ENCODE measurements around the gene CD3E.
"Not testable (repeated sequence)": the region's sequence is repeated elsewhere in the genome, so short reads cannot be mapped to it uniquely, and the experiment has no call there.

CD3E gene

GRCh38 chr11:118291477-118292135, 12.9 kb upstream of the CD3E start:
- no peak for DNase-seq (ENCODE audit: low spot score)

DNA sequence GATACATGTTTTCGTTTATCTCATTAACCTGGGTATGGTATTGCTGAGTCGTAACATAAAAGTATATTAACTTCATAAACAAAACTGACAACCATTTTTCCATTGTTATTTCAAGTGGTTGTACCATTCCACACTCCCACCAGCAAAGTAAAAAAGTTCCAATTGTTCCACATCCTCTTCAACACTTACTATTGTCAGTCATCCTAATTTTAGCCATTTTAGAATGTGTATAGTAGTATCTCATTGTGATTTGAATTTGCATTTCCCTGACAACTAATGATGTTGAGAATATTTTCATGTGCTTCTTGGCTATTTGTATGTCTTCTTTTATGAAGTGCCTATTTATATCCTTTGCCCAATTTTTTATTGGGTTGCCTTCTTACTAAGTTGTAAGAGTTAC, 10.5 kb upstream of the CD3E start:
- DNase-seq (ENCODE audit: low spot score): no peak

- no peak for DNase-seq (ENCODE audit: low spot score)
These were observed 9.3 kb upstream of the CD3E start for GRCh38 chr11:118295199-118295598.

DNA sequence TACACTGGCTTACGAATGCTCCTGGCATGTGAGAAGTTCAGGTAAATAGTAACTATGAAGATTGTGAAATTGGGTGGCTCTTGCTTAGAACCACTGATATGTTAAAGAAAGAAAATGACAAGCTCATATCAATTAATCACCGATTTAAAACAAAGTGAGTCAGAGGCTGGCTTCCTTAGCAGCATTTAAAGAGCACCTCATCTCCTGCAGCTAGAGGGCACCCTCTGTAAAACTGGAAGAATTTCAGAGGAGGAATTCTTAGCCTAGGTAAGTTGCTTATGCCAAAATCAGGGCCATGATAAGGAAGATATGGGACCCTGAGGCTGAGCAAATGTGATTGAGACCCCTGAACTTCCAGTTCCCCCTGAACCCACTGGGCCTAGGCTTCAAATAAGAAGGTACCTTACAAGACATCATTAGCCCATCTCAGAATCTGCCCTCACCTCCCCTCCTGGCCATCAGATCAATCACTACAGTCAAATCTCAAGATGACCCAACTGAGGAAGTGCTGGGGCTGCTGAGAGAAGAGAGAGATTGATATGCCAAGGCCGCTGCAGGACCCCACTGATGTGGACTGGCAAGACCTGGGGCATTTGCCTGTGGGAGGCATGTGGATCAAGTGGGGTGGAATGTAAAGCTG, 8.6 kb upstream of the CD3E start:
- no peak for DNase-seq (ENCODE audit: low spot score)

DNA sequence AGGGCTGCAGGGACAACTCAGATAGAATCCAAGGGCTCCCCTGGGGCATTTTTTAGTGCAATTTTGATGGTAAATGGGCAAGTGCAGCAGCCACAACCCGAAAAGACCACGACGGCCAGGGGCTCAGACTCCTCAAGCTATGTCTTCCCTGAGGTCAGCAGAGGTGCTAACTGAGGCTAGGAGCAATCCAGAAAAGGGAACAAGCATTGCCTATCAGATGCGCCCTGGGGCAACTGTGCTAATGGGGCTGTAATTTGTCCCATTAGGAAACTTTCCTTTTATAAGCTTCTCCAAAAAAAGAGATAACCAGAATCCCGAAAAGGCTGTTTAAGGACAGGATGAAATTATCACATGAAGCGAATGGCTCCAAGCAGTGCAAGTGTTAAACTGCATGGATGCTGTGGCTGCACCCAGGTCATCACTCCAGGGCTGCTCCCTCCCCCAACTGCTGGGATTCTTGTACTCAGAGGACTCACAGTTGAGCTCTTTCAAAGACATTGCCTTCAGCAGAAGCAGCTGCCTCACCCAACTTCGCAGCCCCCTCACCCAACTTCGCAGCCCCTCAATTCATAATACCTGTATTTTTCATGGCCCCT, 2.8 kb upstream of the CD3E start:
- DNase-seq (ENCODE audit: low spot score): no peak

DNA sequence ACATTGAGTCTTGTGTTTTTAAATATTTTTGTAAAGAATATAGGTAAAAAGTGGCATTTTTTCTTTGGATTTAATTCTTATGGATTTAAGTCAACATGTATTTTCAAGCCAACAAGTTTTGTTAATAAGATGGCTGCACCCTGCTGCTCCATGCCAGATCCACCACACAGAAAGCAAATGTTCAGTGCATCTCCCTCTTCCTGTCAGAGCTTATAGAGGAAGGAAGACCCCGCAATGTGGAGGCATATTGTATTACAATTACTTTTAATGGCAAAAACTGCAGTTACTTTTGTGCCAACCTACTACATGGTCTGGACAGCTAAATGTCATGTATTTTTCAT, 333 bp upstream of the CD3E start:
- no peak for DNase-seq (ENCODE audit: low spot score)

DNA sequence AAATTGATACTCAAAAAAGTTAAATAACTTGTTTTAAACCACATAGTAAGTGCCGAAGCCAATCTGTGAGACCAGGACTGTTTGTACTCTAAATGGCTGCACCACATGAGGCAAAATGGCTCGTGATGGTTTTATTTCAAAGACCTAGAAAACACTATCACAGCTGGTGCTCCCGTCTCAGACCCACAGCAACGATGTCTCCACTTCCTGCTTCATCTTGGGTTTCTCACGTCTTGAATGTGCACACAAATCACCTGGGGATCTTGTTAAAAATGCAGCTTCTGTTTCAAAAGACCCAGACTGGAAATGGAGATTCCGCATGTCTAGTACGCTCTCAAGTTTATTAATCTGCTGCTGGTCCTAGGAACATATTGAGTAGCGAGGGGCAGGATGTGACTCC, 1.2 kb downstream of the CD3E start:
- no peak for DNase-seq (ENCODE audit: low spot score)

DNA sequence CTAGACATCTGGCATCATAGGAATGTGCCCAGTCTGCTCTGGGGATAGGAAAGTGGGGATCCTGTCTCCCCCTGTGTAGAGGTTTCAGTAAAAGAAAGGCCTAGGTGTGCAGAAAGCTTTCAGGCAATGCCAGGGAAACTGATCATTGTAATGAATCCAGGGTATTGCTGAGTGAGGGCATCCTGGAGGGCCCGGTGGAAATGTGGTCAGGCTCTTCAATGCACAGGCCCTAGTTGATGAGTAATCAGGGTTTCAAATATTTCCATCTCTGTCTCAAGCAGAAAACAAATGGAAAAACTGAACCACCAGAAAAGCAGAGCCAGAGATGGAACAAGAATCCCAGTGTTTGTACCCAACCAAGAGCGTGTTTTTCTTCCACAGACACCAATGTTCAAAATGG, 2.0 kb downstream of the CD3E start:
- DNase-seq (ENCODE audit: low spot score): no peak

DNA sequence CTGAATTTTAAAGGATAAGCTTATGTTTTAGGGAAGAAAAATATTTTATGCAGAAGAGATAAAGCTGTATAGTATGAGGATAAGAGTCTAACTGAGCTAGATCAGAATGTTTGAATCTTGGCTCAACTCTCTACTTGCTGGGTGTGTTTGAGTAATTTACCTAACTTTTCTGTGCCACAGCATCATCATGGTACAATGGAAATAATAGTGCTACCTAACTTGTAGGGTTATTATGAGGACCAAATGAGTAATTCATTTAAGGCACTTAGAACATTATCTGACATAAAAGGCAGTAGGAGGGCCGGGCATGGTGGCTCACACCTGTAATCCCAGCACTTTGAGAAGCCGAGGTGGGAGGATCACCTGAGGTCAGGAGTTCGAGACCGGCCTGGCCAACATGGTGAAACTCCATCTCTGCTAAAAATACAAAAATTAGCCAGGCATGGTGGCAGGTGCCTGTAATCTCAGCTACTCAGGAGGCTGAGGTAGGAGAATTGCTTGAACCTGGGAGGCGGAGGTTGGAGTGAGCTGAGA, 4.5 kb downstream of the CD3E start:
- not testable (repeated sequence) for DNase-seq (ENCODE audit: low spot score)

DNA sequence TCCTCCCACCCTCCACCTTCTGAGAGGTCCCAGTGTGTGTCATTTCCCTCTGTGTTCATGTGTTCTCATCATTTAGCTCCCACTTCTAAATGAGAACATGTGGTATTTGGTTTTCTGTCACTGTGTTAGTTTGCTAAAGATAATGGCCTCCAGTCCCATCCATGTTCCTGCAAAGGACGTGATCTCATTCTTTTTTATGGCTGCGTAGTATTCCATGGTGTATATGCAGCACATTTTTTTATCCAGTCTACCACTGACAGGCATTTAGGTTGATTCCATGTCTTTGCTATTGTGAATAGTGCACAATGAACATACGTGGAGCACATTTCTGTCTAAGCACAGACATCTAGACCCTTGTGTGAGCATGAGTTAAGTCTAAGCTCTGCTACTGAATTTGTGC, 5.7 kb downstream of the CD3E start:
- no peak for DNase-seq (ENCODE audit: low spot score)

DNA sequence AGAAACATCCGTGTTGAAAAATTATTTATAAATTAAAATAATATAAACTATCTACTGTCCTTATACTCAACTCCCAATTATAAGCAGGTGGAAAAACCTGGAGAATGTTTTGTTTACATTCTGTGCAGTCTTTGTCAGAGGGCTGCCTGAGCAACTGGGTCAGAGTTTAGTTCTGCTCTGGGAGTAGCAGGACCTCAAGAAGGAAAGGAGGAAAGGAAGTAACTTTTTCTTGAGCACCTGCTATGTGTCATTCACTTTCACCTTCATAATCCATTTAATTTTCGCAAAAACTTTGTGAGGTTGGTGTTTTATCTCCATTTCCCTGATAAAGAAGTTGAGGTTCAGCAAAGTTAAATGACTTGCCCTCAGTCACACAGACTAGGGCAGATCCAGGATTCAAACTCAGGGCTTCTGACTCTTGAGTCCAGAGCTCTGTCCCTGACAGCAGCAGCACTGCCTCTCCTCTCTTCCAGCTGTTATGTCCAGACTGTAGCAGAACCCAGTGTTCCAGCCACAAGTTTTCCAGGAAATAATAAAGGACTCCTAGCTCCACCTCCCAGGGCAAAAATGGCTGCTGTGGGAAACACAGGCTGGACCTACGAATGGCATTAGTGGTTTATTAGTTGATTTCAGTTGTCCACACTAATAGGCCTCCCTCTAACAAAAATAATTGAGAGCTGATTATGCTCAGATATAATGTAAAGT, 6.4 kb downstream of the CD3E start:
- no peak for DNase-seq (ENCODE audit: low spot score)

- no peak for DNase-seq (ENCODE audit: low spot score)
These were observed 7.0 kb downstream of the CD3E start for GRCh38 chr11:118311518-118311917.

DNA sequence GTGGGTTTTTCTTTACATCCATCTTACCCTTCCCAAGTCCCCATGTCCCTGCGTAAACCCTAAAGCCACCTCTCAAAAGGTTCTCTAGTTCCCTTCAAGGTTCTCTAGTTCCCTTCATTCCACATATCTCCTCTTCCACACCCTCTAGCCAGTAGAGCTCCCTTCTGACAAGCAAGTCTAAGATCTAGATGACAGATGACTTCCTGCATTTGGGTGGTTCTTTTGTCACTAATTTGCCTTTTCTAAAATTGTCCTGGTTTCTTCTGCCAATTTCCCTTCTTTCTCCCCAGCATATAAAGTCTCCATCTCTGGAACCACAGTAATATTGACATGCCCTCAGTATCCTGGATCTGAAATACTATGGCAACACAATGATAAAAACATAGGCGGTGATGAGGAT, 7.8 kb downstream of the CD3E start:
- DNase-seq (ENCODE audit: low spot score): no peak

DNA sequence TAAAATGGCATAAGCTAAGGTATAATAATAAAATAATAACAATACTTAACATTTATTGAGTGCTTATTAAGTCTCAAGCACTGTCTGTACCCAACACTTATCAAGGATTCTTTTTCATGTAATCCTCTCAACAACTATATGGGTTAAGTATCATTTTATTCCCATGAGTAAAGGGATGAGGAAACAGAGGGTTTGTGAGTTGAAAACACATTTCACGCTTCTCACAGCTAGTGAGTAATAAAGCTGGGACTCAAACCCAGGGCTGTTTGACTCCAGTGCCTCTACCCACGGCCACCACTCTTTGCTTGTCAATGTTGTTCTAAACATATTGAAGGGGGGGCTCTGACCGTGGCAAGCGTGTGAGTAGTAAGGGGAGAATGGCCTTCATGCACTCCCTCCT, 8.7 kb downstream of the CD3E start:
- no peak for DNase-seq (ENCODE audit: low spot score)

DNA sequence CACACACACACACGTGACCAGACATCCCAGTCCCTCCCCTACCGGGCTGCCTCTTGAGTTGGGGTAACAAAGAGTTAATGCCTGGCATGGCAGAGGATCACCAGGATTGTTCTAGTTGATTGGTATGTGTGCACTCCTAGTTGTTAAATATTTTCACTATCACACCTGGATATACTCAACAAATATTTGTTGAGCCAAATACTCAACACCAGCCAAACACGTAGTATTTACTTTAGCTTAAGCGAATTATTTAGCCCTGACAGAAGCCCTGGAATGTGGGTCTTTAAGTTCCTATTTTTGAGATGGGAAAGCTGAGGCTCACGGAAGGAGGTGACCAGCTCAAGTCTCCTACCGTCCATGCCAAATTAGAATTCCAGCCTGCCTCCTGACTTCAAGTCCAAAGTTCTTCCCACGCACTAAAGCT, 10.5 kb downstream of the CD3E start:
- no peak for DNase-seq (ENCODE audit: low spot score)

DNA sequence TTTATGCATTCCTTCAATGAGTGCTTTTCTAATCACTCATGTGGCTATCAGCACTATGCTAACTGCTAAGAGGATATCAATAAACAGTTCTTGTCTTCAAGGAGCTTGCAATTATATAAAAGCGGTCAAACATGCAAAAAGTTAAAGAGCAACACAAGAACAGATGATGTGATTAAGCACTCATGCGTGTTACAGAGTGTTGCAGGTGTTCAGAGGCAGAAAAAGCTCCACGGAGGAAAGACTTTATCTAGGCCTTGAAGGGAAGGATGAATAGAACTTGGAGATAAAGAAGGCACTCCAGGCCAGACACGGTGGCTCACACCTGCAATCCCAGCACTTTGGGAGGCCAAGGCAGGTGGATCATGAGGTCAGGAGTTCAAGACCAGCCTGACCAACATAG, 13.6 kb downstream of the CD3E start:
- no peak for DNase-seq (ENCODE audit: low spot score)

- no peak for DNase-seq (ENCODE audit: low spot score)
These were observed 14.2 kb downstream of the CD3E start for GRCh38 chr11:118318581-118319336.

DNA sequence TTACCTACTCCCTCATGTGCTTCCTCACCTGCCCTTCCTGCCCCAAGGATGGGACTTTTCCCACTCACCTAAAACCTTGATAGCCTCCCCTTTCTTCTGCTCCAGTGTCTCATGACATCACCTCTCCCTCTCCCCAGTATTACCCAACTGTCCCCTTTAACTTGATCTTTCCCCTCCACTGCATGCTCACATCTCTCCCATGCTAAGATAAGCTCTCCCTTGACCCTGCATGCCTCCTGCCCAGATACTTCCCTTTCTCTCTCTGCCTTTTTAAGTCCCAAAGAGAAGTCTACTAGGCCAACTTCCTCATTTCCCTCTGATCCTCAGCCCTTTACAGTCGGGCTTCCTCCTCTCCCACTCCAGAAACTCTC, 14.8 kb downstream of the CD3E start:
- DNase-seq (ENCODE audit: low spot score): no peak

GRCh38 chr11:118320515-118320914, 16.0 kb downstream of the CD3E start:
- no peak for DNase-seq (ENCODE audit: low spot score)

- DNase-seq (ENCODE audit: low spot score): no peak
These were observed 17.0 kb downstream of the CD3E start for GRCh38 chr11:118321386-118322082.

GRCh38 chr11:118322721-118323120, 18.2 kb downstream of the CD3E start:
- no peak for DNase-seq (ENCODE audit: low spot score)

DNA sequence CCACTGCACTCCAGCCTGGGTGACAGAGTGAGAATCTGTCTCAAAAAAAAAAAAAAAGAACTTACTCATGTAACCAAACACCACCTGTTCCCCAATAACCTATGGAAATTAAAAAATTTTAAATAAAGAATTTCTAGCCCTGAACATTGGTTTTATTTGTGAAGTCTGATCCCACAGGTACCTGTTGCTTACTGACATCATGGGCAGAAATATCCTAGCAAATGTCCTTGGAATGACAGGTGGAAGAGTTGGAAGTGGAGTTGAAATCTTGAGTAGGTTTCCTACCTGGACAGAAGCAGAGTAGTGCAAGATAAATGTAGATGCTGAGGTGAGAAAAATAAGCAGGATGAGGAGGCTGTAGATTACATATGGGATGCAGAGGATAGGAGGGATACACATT, 20.8 kb downstream of the CD3E start:
- DNase-seq (ENCODE audit: low spot score): no peak

Data from left forelimb (tissue), 1 donor.